Measurements from ENCODE around the gene CPNE4.

DNA sequence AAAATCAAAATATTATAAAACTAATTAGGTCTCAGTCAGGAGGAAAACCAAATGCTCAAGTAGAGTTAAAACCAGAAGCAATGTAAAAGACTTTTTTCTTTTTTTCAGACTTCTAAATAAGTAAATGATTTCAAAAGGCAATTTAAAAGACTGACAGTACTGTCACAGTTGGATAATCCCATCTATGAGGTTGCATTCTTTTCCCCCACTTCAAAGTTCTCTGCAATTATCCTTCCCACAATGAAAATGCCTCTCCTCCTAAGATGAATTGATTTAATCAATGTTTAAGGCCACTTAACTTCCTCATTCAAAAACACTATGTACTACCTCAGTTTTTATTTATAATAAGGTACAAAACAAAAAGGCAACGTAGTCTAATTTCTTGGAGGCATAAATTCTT, 540.1 kb downstream of the CPNE4 start:
- TF ChIP-seq, protein P1, sequence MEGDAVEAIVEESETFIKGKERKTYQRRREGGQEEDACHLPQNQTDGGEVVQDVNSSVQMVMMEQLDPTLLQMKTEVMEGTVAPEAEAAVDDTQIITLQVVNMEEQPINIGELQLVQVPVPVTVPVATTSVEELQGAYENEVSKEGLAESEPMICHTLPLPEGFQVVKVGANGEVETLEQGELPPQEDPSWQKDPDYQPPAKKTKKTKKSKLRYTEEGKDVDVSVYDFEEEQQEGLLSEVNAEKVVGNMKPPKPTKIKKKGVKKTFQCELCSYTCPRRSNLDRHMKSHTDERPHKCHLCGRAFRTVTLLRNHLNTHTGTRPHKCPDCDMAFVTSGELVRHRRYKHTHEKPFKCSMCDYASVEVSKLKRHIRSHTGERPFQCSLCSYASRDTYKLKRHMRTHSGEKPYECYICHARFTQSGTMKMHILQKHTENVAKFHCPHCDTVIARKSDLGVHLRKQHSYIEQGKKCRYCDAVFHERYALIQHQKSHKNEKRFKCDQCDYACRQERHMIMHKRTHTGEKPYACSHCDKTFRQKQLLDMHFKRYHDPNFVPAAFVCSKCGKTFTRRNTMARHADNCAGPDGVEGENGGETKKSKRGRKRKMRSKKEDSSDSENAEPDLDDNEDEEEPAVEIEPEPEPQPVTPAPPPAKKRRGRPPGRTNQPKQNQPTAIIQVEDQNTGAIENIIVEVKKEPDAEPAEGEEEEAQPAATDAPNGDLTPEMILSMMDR (IDR thresholded peaks at IDR 0.05), result no peak
- no peak for TF ChIP-seq POLR2A (IDR thresholded peaks at IDR 0.05)
